GM19372 (cell line): ENCODE results near the gene OAF.
"Not testable (repeated sequence)": the region's sequence is repeated elsewhere in the genome, so short reads cannot be mapped to it uniquely, and the experiment has no call there.

Experiments used
- ATAC-seq: cut with Tn5 transposase; IDR thresholded peaks from one replicate; pipeline ENCODE4 v1.9.1; 2021; ENCODE audit warnings: mild to moderate bottlenecking, low read depth, moderate library complexity; ENCODE audit not compliant: unreplicated experiment

The OAF gene

DNA sequence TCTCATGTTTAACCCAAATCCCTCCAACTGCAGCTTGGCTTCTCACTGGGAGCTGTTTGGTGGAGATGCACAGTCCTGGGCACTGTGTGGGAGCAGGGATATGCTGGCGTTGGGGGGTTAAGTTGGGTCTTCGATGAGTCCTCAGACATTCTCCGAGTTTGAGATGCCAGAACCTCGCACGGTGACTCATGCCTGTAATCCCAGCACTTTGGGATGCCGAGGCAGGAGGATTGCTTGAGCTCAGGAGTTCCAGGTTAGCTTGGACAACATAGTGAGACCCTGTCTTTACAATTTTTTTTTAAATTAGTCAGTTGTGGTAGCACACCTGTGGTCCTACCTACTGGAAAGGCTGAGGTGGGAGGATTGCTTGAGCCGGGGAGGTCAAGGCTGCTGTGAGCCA lies 49.8 kb downstream of the OAF start:
- no peak for ATAC-seq

DNA sequence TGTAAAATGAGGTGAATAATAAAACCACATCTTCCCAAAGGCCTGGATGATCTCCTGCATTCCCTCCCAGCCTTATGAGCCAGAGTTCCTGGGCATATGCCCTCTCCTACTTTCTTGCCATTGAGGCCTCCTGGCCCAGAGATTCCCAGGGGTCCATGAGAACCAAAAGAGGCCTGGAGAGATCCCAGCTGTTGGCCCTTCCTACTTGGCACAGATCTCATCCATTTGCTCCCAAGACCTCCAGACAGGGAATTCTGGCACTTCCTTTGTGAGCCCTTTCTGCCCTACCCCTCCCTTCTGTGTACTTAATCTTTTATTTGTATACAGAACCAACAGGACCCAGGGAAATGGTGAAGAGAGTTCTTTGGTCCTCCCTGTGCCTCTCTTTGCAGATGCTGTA lies 50.5 kb downstream of the OAF start:
- ATAC-seq, result no peak

- ATAC-seq, result no peak
Measured at GRCh38 chr11:120261931-120262330, 51.1 kb downstream of the OAF start.

GRCh38 chr11:120267319-120267718 lies 56.5 kb downstream of the OAF start:
- no peak for ATAC-seq

GRCh38 chr11:120268686-120269085 lies 57.9 kb downstream of the OAF start:
- ATAC-seq, result no peak

GRCh38 chr11:120270386-120270785 lies 59.6 kb downstream of the OAF start:
- no peak for ATAC-seq

GRCh38 chr11:120271672-120272071 lies 60.8 kb downstream of the OAF start:
- ATAC-seq, result no peak

DNA sequence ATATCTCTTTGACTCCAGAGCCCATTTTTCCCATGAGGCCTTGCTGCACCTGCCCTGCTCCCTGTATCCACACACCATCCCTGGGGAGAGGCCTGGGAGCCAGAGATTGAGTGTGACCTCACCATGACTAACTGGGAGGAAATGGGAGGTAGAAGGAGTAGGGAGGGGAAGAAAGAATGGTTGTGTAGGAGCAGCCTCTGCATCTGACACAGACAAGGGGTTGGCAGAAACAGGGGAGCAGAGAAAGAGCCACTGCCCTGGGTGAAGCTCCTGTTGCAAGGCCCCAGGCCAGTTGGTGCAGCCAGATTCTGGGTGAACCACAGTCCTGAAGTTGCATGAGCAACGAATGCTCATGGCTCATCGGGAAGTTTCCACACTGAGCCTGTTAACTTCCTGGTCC lies 61.5 kb downstream of the OAF start:
- ATAC-seq, result no peak

DNA sequence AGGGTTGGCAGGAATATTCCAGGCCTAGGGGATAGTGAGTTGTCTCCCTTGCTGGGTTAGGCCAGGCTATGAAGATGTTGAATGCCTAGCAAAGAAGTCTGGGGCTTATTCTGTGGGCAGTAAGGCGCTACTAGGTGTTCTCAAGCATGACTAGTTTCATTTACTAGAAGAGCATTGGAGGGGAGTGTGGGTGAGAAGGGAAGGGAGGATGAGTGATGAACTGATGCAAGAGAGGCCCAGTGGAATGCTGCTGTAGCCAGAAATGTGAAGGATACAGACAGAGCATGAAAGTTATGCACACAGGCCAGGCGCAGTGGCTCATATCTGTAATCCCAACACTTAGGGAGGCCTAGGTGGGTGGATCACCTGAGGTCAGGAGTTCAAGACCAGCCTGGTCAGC lies 62.6 kb downstream of the OAF start:
- ATAC-seq, result no peak

- not testable (repeated sequence) for ATAC-seq
Measured at GRCh38 chr11:120273956-120274355, 63.1 kb downstream of the OAF start.

DNA sequence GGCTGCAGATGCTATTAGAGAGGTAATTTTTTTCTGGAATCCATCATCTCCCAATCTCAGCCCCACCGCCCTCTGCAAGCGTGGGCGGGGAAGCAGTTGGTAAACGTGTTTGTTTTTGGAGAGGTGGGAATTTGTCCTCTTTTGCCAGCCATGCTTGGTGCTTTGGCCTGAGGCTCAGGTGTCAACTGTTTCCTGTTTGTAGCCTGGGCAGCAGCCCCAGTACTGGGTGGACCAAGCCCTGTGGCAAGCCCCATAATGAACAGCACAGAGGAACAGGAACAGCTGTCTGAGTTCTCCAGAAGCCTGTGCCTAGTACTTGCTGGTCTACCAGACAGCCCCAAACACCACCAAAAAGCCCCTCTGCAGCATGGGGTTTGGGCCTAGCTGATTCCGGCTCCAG lies 68.7 kb downstream of the OAF start:
- ATAC-seq, result no peak
